Epithelial cell of esophagus (primary cell): ENCODE data around the gene VGLL4.

ENCODE experiments used
- DNase-seq: peaks from one replicate; pipeline ENCODE4 v3.0.0; 2010; ENCODE audit warnings: low read depth
- H3K4me3 ChIP-seq: 2 replicates; pipeline ENCODE4 v1.5.1; 2011; ENCODE audit warnings: mild to moderate bottlenecking, low read length, control low read depth
- CTCF ChIP-seq: IDR thresholded peaks from 2 replicates; pipeline ENCODE4 v1.5.1; 2011; ENCODE audit warnings: low read depth, mild to moderate bottlenecking, low read length, control low read depth, inconsistent platforms; ENCODE audit not compliant: insufficient read depth; ENCODE audit errors: missing control alignments

The VGLL4 gene

GRCh38 chr3:11636394-11636770 lies 7.3 kb downstream of the VGLL4 start:
- no peak for DNase-seq
- no peak for TF ChIP-seq CTCF
- no peak overlapping the region for H3K4me3 ChIP-seq

GRCh38 chr3:11635680-11636393 lies 7.9 kb downstream of the VGLL4 start:
- TF ChIP-seq CTCF: no peak
- DNase-seq: no peak
- H3K4me3 ChIP-seq: no peak overlapping the region

GRCh38 chr3:11634974-11635612 lies 8.6 kb downstream of the VGLL4 start:
- no peak overlapping the region for H3K4me3 ChIP-seq
- no peak for TF ChIP-seq CTCF
- no peak for DNase-seq

GRCh38 chr3:11634081-11634635 lies 9.6 kb downstream of the VGLL4 start:
- H3K4me3 ChIP-seq: no peak overlapping the region
- TF ChIP-seq CTCF: no peak
- no peak for DNase-seq

- TF ChIP-seq CTCF: no peak
- DNase-seq: no peak
- H3K4me3 ChIP-seq: no peak overlapping the region
Observed at GRCh38 chr3:11632966-11633365, 10.7 kb downstream of the VGLL4 start.

GRCh38 chr3:11632564-11632963 lies 11.2 kb downstream of the VGLL4 start:
- no peak for DNase-seq
- no peak for TF ChIP-seq CTCF
- H3K4me3 ChIP-seq: no peak overlapping the region
